GM23338 (cell line): Measurements from ENCODE around the gene ZBTB46.

Experiments used
- CREB1 ChIP-seq: fragments of 250-450 bp; sonication (Bioruptor Pico); IDR thresholded peaks from 2 replicates; pipeline ENCODE4 v1.5.0; 2020; ENCODE audit warnings: low read depth, mild to moderate bottlenecking, moderate library complexity
- EZH2 ChIP-seq: fragments of 200-600 bp; sonication (generic); IDR thresholded peaks from one replicate; pipeline ENCODE4 v1.8.0; 2017; ENCODE audit warnings: antibody characterized with exemption, mild to moderate bottlenecking, low read depth; ENCODE audit not compliant: unreplicated experiment
- EZH2phosphoT487 ChIP-seq: fragments of 200-600 bp; sonication (generic); IDR thresholded peaks from one replicate; pipeline ENCODE4 v1.8.1; 2018; ENCODE audit warnings: antibody characterized with exemption; ENCODE audit not compliant: unreplicated experiment
- JUNB ChIP-seq: IDR thresholded peaks from one replicate; pipeline ENCODE4 v1.6.1; 2016; ENCODE audit warnings: antibody characterized with exemption; ENCODE audit not compliant: unreplicated experiment
- NANOG ChIP-seq: IDR thresholded peaks from 2 replicates; pipeline ENCODE4 v1.6.1; 2016; ENCODE audit warnings: antibody characterized with exemption, borderline replicate concordance
- POLR2AphosphoS5 ChIP-seq: IDR thresholded peaks from 2 replicates; pipeline ENCODE4 v1.6.1; 2016; ENCODE audit warnings: antibody characterized with exemption, low read depth
- STAT1 ChIP-seq: IDR thresholded peaks from one replicate; pipeline ENCODE4 v1.6.1; 2016; ENCODE audit warnings: antibody characterized with exemption; ENCODE audit not compliant: unreplicated experiment
- ZNF114 ChIP-seq: fragments of 250-450 bp; sonication (Bioruptor Pico); IDR thresholded peaks from 2 replicates; pipeline ENCODE4 v1.5.0; 2020; ENCODE audit warnings: mild to moderate bottlenecking, moderate library complexity
- ZNF331 ChIP-seq: fragments of 250-450 bp; sonication (Bioruptor Pico); IDR thresholded peaks from 2 replicates; pipeline ENCODE4 v1.5.0; 2020; ENCODE audit warnings: low read depth, mild to moderate bottlenecking, moderate library complexity
- TF ChIP-seq, protein P1 (sequence below), 2 experiments: fragments of 200-600 bp in 1 of 2; sonication (generic) in 1 of 2; conservative IDR thresholded peaks; 2 replicates each; pipeline versions ENCODE4 v1.5.1 to v1.6.1; 2016 to 2017; ENCODE audit warnings: antibody characterized with exemption in 2 of 2, low read depth in 2 of 2, mild to moderate bottlenecking in 2 of 2, moderate library complexity in 1 of 2
- TF ChIP-seq, protein P2 (sequence below): IDR thresholded peaks from one replicate; pipeline ENCODE4 v1.6.1; 2018; ENCODE audit warnings: antibody characterized with exemption; ENCODE audit not compliant: unreplicated experiment
- TF ChIP-seq, protein P3 (sequence below): IDR thresholded peaks from 2 replicates; pipeline ENCODE4 v1.6.1; 2016; ENCODE audit warnings: antibody characterized with exemption
- TF ChIP-seq, protein P4 (sequence below): fragments of 250-450 bp; sonication (Bioruptor Pico); IDR thresholded peaks from 2 replicates; pipeline ENCODE4 v1.5.0; 2020; ENCODE audit warnings: mild to moderate bottlenecking, moderate library complexity

DNA sequence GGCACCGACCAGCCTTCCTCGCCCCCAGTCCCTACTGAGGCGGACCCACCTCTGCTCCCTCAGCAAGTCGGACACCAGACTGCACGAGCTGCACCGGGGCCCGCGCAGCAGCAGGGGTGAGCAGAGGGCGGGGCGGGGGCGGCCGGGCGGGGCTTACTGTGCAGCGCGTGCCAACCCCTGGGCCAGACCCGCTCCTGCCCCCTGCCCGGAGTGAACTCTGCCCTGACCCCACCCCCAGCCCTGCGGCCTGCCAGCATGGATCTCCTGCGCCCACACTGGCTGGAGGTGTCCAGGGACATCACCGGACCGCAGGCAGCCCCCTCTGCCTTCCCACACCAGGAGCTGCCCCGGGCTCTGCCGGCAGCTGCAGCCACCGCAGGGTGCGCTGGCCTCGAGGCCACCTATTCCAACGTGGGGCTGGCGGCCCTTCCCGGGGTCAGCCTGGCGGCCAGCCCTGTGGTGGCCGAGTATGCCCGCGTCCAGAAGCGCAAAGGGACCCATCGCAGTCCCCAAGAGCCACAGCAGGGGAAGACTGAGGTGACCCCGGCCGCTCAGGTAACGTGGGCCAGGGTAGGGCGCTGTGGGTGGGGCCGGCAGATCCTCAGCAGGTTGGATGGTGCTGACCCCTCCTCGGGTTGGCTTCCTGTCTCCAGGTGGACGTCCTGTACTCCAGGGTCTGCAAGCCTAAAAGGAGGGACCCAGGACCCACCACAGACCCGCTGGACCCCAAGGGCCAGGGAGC lies 92.9 kb downstream of the ZBTB46 start:
- TF ChIP-seq, protein P1, sequence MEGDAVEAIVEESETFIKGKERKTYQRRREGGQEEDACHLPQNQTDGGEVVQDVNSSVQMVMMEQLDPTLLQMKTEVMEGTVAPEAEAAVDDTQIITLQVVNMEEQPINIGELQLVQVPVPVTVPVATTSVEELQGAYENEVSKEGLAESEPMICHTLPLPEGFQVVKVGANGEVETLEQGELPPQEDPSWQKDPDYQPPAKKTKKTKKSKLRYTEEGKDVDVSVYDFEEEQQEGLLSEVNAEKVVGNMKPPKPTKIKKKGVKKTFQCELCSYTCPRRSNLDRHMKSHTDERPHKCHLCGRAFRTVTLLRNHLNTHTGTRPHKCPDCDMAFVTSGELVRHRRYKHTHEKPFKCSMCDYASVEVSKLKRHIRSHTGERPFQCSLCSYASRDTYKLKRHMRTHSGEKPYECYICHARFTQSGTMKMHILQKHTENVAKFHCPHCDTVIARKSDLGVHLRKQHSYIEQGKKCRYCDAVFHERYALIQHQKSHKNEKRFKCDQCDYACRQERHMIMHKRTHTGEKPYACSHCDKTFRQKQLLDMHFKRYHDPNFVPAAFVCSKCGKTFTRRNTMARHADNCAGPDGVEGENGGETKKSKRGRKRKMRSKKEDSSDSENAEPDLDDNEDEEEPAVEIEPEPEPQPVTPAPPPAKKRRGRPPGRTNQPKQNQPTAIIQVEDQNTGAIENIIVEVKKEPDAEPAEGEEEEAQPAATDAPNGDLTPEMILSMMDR (conservative IDR thresholded peaks at IDR 0.05; ENCODE audit: low read depth in 2 of 2) = no peak
- TF ChIP-seq POLR2AphosphoS5 (no peak), JUNB (no peak), EZH2phosphoT487 (no peak), ZNF331 (no peak), EZH2 (no peak), ZNF114 (CRISPR knock-in tag) (no peak), CREB1 (CRISPR knock-in tag) (no peak), NANOG (no peak), STAT1 (no peak)
- TF ChIP-seq, protein P2, sequence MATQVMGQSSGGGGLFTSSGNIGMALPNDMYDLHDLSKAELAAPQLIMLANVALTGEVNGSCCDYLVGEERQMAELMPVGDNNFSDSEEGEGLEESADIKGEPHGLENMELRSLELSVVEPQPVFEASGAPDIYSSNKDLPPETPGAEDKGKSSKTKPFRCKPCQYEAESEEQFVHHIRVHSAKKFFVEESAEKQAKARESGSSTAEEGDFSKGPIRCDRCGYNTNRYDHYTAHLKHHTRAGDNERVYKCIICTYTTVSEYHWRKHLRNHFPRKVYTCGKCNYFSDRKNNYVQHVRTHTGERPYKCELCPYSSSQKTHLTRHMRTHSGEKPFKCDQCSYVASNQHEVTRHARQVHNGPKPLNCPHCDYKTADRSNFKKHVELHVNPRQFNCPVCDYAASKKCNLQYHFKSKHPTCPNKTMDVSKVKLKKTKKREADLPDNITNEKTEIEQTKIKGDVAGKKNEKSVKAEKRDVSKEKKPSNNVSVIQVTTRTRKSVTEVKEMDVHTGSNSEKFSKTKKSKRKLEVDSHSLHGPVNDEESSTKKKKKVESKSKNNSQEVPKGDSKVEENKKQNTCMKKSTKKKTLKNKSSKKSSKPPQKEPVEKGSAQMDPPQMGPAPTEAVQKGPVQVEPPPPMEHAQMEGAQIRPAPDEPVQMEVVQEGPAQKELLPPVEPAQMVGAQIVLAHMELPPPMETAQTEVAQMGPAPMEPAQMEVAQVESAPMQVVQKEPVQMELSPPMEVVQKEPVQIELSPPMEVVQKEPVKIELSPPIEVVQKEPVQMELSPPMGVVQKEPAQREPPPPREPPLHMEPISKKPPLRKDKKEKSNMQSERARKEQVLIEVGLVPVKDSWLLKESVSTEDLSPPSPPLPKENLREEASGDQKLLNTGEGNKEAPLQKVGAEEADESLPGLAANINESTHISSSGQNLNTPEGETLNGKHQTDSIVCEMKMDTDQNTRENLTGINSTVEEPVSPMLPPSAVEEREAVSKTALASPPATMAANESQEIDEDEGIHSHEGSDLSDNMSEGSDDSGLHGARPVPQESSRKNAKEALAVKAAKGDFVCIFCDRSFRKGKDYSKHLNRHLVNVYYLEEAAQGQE = no peak
- TF ChIP-seq, protein P3, sequence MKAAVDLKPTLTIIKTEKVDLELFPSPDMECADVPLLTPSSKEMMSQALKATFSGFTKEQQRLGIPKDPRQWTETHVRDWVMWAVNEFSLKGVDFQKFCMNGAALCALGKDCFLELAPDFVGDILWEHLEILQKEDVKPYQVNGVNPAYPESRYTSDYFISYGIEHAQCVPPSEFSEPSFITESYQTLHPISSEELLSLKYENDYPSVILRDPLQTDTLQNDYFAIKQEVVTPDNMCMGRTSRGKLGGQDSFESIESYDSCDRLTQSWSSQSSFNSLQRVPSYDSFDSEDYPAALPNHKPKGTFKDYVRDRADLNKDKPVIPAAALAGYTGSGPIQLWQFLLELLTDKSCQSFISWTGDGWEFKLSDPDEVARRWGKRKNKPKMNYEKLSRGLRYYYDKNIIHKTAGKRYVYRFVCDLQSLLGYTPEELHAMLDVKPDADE = no peak
- TF ChIP-seq, protein P4, sequence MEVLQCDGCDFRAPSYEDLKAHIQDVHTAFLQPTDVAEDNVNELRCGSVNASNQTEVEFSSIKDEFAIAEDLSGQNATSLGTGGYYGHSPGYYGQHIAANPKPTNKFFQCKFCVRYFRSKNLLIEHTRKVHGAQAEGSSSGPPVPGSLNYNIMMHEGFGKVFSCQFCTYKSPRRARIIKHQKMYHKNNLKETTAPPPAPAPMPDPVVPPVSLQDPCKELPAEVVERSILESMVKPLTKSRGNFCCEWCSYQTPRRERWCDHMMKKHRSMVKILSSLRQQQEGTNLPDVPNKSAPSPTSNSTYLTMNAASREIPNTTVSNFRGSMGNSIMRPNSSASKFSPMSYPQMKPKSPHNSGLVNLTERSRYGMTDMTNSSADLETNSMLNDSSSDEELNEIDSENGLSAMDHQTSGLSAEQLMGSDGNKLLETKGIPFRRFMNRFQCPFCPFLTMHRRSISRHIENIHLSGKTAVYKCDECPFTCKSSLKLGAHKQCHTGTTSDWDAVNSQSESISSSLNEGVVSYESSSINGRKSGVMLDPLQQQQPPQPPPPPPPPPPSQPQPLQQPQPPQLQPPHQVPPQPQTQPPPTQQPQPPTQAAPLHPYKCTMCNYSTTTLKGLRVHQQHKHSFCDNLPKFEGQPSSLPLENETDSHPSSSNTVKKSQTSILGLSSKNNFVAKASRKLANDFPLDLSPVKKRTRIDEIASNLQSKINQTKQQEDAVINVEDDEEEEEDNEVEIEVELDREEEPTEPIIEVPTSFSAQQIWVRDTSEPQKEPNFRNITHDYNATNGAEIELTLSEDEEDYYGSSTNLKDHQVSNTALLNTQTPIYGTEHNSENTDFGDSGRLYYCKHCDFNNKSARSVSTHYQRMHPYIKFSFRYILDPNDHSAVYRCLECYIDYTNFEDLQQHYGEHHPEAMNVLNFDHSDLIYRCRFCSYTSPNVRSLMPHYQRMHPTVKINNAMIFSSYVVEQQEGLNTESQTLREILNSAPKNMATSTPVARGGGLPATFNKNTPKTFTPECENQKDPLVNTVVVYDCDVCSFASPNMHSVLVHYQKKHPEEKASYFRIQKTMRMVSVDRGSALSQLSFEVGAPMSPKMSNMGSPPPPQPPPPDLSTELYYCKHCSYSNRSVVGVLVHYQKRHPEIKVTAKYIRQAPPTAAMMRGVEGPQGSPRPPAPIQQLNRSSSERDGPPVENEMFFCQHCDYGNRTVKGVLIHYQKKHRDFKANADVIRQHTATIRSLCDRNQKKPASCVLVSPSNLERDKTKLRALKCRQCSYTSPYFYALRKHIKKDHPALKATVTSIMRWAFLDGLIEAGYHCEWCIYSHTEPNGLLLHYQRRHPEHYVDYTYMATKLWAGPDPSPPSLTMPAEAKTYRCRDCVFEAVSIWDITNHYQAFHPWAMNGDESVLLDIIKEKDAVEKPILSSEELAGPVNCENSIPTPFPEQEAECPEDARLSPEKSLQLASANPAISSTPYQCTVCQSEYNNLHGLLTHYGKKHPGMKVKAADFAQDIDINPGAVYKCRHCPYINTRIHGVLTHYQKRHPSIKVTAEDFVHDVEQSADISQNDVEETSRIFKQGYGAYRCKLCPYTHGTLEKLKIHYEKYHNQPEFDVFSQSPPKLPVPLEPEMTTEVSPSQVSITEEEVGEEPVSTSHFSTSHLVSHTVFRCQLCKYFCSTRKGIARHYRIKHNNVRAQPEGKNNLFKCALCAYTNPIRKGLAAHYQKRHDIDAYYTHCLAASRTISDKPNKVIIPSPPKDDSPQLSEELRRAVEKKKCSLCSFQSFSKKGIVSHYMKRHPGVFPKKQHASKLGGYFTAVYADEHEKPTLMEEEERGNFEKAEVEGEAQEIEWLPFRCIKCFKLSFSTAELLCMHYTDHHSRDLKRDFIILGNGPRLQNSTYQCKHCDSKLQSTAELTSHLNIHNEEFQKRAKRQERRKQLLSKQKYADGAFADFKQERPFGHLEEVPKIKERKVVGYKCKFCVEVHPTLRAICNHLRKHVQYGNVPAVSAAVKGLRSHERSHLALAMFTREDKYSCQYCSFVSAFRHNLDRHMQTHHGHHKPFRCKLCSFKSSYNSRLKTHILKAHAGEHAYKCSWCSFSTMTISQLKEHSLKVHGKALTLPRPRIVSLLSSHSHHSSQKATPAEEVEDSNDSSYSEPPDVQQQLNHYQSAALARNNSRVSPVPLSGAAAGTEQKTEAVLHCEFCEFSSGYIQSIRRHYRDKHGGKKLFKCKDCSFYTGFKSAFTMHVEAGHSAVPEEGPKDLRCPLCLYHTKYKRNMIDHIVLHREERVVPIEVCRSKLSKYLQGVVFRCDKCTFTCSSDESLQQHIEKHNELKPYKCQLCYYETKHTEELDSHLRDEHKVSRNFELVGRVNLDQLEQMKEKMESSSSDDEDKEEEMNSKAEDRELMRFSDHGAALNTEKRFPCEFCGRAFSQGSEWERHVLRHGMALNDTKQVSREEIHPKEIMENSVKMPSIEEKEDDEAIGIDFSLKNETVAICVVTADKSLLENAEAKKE = no peak
